WTC11 (cell line): ENCODE measurements around the gene NEUROD1. TPM values are rescaled to one million over a fixed set of nuclear protein-coding genes. Genes with fewer than 3 reads are reported as not detected.

ENCODE experiments used
- AFF4 ChIP-seq: sonication (generic); formaldehyde crosslinking; IDR thresholded peaks from 2 replicates; pipeline ENCODE4 v1.8.1; 2023; ENCODE audit warnings: mild to moderate bottlenecking, missing genetic modification reagents, borderline replicate concordance
- ATF3 ChIP-seq: sonication (generic); formaldehyde crosslinking; conservative IDR thresholded peaks from 2 replicates; pipeline ENCODE4 v1.8.1; 2022; ENCODE audit warnings: mild to moderate bottlenecking, missing genetic modification reagents
- EMX1 ChIP-seq: fragments of 250-450 bp; sonication (Bioruptor Pico); IDR thresholded peaks from 2 replicates; pipeline ENCODE4 v1.8.0; 2021; ENCODE audit warnings: mild to moderate bottlenecking
- ESRRA ChIP-seq: sonication (generic); formaldehyde crosslinking; IDR thresholded peaks from 2 replicates; pipeline ENCODE4 v1.8.1; 2022; ENCODE audit warnings: mild to moderate bottlenecking, missing genetic modification reagents, borderline replicate concordance
- FOXP1 ChIP-seq: sonication (generic); formaldehyde crosslinking; IDR thresholded peaks from 2 replicates; pipeline ENCODE4 v1.8.0; 2022; ENCODE audit warnings: missing genetic modification reagents, mild to moderate bottlenecking, moderate library complexity, borderline replicate concordance
- IRF1 ChIP-seq: sonication (generic); formaldehyde crosslinking; IDR thresholded peaks from 2 replicates; pipeline ENCODE4 v1.8.0; 2023; ENCODE audit warnings: missing genetic modification reagents
- MAX ChIP-seq: sonication (generic); formaldehyde crosslinking; IDR thresholded peaks from 2 replicates; pipeline ENCODE4 v1.8.0; 2022; ENCODE audit warnings: mild to moderate bottlenecking, missing genetic modification reagents
- MLX ChIP-seq: sonication (generic); formaldehyde crosslinking; IDR thresholded peaks from 2 replicates; pipeline ENCODE4 v1.8.1; 2023; ENCODE audit warnings: mild to moderate bottlenecking, missing genetic modification reagents, moderate library complexity
- NFE2L1 ChIP-seq: sonication (generic); formaldehyde crosslinking; IDR thresholded peaks from 2 replicates; pipeline ENCODE4 v1.8.1; 2023; ENCODE audit warnings: missing genetic modification reagents
- NFYB ChIP-seq: sonication (generic); formaldehyde crosslinking; conservative IDR thresholded peaks from 2 replicates; pipeline ENCODE4 v1.8.0; 2022; ENCODE audit warnings: low read depth, missing genetic modification reagents
- SOX15 ChIP-seq: fragments of 250-450 bp; sonication (Bioruptor Pico); IDR thresholded peaks from 2 replicates; pipeline ENCODE4 v1.9.0; 2021; ENCODE audit warnings: mild to moderate bottlenecking
- TEAD4 ChIP-seq: sonication (generic); formaldehyde crosslinking; IDR thresholded peaks from 2 replicates; pipeline ENCODE4 v1.8.0; 2022; ENCODE audit warnings: mild to moderate bottlenecking, missing genetic modification reagents
- ZNF138 ChIP-seq: sonication (generic); formaldehyde crosslinking; conservative IDR thresholded peaks from 2 replicates; pipeline ENCODE4 v1.8.1; 2022; ENCODE audit warnings: mild to moderate bottlenecking, moderate library complexity, missing genetic modification reagents
- ZNF232 ChIP-seq: sonication (generic); formaldehyde crosslinking; IDR thresholded peaks from 2 replicates; pipeline ENCODE4 v1.8.0; 2022; ENCODE audit warnings: mild to moderate bottlenecking, missing genetic modification reagents
- ZNF317 ChIP-seq: sonication (generic); formaldehyde crosslinking; IDR thresholded peaks from 2 replicates; pipeline ENCODE4 v1.8.1; 2023; ENCODE audit warnings: low read depth, mild to moderate bottlenecking, moderate library complexity, missing genetic modification reagents, borderline replicate concordance
- total RNA-seq: library from RNA; stranded (reverse); gene quantifications from 3 replicates; pipeline ENCODE4 v1.2.3, GENCODE V29; 2021
- TF ChIP-seq, protein P1 (sequence below): sonication (generic); formaldehyde crosslinking; IDR thresholded peaks from 2 replicates; pipeline ENCODE4 v1.8.1; 2022; ENCODE audit warnings: missing genetic modification reagents, borderline replicate concordance
- TF ChIP-seq, protein P2 (sequence below): sonication (generic); formaldehyde crosslinking; IDR thresholded peaks from 2 replicates; pipeline ENCODE4 v1.8.1; 2022; ENCODE audit warnings: low read depth, missing genetic modification reagents, borderline replicate concordance
- TF ChIP-seq, protein P3 (sequence below): sonication (generic); formaldehyde crosslinking; IDR thresholded peaks from 2 replicates; pipeline ENCODE4 v1.8.1; 2023; ENCODE audit warnings: mild to moderate bottlenecking, missing genetic modification reagents
- TF ChIP-seq, protein P4 (sequence below): fragments of 250-450 bp; sonication (Bioruptor Pico); IDR thresholded peaks from 2 replicates; pipeline ENCODE4 v1.9.0; 2021; ENCODE audit warnings: mild to moderate bottlenecking
- TF ChIP-seq, protein P5 (sequence below): sonication (generic); formaldehyde crosslinking; IDR thresholded peaks from 2 replicates; pipeline ENCODE4 v1.8.1; 2023; ENCODE audit warnings: mild to moderate bottlenecking, missing genetic modification reagents

The NEUROD1 gene
- total RNA-seq, 1 experiment from 2014 or later: 0.07 TPM

DNA sequence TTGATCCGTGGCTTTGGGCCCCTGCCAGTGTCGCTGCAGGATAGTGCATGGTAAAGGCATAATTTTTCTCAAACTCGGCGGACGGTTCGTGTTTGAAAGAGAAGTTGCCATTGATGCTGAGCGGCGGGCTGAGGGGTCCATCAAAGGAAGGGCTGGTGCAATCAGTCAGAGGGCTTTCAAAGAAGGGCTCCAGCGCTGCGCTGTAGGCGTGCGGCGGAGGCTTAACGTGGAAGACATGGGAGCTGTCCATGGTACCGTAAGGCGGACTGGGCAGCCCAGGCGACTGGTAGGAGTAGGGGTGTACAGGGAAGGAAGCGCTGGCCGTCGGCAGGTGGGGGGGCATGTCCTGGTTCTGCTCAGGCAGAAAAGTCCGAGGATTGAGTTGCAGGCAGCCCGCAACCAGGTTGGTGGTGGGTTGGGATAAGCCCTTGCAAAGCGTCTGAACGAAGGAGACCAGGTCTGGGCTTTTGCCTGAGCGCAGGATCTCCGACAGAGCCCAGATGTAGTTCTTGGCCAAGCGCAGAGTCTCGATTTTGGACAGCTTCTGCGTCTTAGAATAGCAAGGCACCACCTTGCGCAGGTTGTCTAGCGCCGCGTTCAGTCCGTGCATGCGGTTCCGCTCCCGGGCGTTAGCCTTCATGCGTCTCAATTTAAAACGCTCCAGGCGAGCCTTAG lies 2.3 kb downstream of the NEUROD1 start (continued):
- TF ChIP-seq IRF1 (CRISPR knock-in tag) (no peak), FOXP1 (CRISPR knock-in tag) (peak; percentile 99), TEAD4 (CRISPR knock-in tag) (peak; percentile 63; the same call in 1 of the 2 replicates), NFYB (CRISPR knock-in tag) (peak; percentile 40; the same call in 1 of the 2 replicates), SOX15 (CRISPR knock-in tag) (no peak), EMX1 (CRISPR knock-in tag) (no peak), ZNF138 (CRISPR knock-in tag) (peak; percentile 91; the same call in 1 of the 2 replicates), ZNF317 (CRISPR knock-in tag) (0 out of 2 replicates have a peak, but pooled peaks have one; percentile 53), ESRRA (peak; percentile 62; the same call in 1 of the 2 replicates), ZNF232 (CRISPR knock-in tag) (peak; percentile 97), ATF3 (CRISPR knock-in tag) (0 out of 2 replicates have a peak, but pooled peaks have one; percentile 37), MLX (CRISPR knock-in tag) (0 out of 2 replicates have a peak, but pooled peaks have one; percentile 39), AFF4 (CRISPR knock-in tag) (no peak; the same call in 1 of the 2 replicates), MAX (CRISPR knock-in tag) (peak; percentile 79), NFE2L1 (CRISPR knock-in tag) (peak; percentile 97)
- TF ChIP-seq, protein P1, sequence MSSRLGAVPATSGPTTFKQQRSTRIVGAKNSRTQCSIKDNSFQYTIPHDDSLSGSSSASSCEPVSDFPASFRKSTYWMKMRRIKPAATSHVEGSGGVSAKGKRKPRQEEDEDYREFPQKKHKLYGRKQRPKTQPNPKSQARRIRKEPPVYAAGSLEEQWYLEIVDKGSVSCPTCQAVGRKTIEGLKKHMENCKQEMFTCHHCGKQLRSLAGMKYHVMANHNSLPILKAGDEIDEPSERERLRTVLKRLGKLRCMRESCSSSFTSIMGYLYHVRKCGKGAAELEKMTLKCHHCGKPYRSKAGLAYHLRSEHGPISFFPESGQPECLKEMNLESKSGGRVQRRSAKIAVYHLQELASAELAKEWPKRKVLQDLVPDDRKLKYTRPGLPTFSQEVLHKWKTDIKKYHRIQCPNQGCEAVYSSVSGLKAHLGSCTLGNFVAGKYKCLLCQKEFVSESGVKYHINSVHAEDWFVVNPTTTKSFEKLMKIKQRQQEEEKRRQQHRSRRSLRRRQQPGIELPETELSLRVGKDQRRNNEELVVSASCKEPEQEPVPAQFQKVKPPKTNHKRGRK (CRISPR knock-in tag): peak; percentile 85; the same call in 1 of the 2 replicates
- TF ChIP-seq, protein P2, sequence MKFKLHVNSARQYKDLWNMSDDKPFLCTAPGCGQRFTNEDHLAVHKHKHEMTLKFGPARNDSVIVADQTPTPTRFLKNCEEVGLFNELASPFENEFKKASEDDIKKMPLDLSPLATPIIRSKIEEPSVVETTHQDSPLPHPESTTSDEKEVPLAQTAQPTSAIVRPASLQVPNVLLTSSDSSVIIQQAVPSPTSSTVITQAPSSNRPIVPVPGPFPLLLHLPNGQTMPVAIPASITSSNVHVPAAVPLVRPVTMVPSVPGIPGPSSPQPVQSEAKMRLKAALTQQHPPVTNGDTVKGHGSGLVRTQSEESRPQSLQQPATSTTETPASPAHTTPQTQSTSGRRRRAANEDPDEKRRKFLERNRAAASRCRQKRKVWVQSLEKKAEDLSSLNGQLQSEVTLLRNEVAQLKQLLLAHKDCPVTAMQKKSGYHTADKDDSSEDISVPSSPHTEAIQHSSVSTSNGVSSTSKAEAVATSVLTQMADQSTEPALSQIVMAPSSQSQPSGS (CRISPR knock-in tag): no peak
- TF ChIP-seq, protein P3, sequence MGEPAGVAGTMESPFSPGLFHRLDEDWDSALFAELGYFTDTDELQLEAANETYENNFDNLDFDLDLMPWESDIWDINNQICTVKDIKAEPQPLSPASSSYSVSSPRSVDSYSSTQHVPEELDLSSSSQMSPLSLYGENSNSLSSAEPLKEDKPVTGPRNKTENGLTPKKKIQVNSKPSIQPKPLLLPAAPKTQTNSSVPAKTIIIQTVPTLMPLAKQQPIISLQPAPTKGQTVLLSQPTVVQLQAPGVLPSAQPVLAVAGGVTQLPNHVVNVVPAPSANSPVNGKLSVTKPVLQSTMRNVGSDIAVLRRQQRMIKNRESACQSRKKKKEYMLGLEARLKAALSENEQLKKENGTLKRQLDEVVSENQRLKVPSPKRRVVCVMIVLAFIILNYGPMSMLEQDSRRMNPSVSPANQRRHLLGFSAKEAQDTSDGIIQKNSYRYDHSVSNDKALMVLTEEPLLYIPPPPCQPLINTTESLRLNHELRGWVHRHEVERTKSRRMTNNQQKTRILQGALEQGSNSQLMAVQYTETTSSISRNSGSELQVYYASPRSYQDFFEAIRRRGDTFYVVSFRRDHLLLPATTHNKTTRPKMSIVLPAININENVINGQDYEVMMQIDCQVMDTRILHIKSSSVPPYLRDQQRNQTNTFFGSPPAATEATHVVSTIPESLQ: no peak
- TF ChIP-seq, protein P4, sequence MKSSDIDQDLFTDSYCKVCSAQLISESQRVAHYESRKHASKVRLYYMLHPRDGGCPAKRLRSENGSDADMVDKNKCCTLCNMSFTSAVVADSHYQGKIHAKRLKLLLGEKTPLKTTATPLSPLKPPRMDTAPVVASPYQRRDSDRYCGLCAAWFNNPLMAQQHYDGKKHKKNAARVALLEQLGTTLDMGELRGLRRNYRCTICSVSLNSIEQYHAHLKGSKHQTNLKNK: no peak
- TF ChIP-seq, protein P5, sequence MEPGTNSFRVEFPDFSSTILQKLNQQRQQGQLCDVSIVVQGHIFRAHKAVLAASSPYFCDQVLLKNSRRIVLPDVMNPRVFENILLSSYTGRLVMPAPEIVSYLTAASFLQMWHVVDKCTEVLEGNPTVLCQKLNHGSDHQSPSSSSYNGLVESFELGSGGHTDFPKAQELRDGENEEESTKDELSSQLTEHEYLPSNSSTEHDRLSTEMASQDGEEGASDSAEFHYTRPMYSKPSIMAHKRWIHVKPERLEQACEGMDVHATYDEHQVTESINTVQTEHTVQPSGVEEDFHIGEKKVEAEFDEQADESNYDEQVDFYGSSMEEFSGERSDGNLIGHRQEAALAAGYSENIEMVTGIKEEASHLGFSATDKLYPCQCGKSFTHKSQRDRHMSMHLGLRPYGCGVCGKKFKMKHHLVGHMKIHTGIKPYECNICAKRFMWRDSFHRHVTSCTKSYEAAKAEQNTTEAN (CRISPR knock-in tag): peak; percentile 96; the same call in 1 of the 2 replicates
- TF ChIP-seq, all 79 proteins: peak for 48
